ENCODE results near the gene OXLD1.

OXLD1 gene

DNA sequence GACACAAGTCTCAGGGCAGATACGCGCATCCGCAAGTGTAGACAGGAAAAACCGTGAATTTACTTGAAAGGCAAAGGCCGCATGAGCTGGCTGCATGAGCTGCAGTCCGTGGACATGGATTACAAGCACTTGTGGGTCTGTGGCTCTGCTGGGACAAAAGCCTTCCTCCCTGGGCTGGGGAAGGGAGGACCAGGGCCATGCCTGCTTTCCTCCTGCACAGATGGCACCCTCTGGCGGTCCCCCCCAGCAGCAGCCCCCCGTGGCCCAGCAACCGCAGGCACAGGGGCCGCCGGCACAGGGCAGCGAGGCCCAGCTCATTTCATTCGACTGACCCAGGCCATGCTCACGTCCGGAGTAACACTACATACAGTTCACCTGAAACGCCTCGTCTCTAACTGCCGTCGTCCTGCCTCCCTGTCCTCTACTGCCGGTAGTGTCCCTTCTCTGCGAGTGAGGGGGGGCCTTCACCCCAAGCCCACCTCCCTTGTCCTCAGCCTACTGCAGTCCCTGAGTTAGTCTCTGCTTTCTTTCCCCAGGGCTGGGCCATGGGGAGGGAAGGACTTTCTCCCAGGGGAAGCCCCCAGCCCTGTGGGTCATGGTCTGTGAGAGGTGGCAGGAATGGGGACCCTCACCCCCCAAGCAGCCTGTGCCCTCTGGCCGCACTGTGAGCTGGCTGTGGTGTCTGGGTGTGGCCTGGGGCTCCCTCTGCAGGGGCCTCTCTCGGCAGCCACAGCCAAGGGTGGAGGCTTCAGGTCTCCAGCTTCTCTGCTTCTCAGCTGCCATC is 35.1 kb upstream of the OXLD1 start:
- DNase-seq, result peak; percentile 62

DNA sequence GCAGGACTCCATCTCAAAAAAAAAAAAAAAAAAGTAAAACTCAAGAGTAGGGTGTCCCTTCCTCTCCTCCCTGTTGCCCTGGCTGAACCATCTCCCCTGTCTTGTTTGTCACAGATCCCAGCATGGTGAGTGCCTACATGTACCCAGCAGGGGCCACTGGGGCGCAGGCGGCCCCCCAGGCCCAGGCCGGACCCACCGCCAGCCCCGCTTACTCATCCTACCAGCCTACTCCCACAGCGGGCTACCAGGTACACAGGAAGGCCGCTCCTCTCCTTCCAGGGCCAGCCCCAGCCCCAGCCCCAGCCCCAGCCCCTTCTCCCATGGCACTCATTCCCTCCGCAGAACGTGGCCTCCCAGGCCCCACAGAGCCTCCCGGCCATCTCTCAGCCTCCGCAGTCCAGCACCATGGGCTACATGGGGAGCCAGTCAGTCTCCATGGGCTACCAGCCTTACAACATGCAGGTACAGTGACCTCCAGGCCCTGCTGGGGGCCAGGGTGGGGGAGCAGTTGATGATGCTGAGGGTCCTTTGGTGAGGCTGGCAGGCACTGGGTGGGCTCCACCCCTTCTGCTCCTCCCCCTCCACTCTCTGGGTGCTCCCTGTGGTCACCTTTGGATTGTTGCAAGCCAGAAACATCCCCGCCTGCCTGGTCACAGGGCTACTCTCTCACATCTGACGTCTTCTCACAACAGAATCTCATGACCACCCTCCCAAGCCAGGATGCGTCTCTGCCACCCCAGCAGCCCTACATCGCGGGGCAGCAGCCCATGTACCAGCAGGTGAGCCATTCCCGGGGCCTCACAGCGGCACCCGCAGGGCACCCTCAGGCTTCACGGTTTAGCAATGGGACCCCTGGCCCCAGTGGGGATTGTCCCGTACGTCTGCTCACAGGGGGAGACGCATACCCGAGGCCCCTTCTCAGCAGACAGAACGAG is 34.2 kb upstream of the OXLD1 start:
- DNase-seq, result no peak

DNA sequence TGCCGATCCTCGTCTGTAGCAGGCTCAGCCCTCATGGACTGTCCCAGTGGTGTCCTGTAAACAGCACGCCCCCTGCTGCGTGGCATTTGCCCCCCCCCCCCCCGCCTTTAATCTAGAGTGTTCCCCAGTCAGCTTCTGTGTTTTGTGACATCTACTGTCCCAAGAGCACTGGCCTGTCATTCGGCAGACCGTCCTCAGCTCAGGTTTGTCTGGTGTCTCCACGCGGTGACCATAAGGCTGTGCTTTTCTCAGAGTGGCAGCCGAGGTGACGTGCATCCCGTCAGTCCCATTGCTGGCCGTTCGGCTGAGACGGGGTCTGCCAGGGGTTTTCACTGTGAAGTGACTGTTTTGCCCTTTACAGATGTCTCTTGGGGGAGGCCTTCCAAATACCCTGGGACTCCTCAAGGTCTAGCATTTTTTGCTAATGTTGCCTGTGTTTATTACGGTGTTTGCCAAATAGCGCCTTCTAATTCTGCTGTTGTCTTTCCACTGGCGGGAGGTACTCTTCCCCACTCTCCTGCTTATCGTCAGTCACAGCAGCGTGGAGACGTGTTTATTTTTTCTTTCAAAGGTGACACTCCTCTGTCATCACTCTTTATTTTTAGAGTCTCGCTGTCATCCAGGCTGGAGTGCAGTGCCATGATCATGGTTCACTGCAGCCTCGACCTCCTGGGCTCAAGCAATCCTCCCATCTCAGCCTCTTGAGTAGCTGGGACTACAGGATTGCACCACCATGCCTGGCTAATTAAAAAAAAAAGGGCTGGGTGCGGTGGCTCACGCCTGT is 31.0 kb upstream of the OXLD1 start:
- no peak for DNase-seq

DNA sequence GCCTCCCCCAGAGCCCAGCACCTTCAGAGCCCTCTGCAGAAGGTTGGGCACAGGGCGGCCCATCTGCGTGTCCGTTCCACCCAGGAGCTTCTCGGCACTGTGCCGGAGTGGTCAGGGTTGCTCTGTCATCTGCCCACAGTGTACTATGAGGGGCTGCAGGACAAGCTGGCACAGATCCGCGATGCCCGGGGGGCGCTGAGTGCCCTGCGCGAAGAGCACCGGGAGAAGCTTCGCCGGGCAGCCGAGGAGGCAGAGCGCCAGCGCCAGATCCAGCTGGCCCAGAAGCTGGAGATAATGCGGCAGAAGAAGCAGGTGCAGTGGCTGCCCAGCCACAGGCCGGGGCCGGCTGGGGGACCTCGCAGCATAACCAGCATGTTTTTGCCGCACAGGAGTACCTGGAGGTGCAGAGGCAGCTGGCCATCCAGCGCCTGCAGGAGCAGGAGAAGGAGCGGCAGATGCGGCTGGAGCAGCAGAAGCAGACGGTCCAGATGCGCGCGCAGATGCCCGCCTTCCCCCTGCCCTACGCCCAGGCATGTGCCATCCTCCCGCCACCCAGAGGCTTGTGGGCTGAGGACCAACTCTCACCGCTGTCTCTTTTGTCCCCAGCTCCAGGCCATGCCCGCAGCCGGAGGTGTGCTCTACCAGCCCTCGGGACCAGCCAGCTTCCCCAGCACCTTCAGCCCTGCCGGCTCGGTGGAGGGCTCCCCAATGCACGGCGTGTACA is 30.0 kb upstream of the OXLD1 start:
- DNase-seq, result no peak

DNA sequence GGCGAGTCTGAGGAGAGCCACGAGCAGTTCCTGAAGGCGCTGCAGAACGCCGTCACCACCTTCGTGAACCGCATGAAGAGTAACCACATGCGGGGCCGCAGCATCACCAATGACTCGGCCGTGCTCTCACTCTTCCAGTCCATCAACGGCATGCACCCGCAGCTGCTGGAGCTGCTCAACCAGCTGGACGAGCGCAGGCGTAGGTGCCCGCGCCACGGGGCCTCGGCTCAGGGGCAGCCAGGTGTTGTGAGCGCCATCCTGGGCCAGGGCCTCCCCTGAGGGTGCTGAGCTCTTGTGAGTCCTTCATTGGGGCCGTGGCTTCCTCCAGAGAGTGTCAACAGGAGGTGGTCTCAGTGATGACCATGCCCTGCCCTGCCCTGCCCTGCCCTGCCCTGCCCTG is 29.4 kb upstream of the OXLD1 start:
- no peak for DNase-seq

DNA sequence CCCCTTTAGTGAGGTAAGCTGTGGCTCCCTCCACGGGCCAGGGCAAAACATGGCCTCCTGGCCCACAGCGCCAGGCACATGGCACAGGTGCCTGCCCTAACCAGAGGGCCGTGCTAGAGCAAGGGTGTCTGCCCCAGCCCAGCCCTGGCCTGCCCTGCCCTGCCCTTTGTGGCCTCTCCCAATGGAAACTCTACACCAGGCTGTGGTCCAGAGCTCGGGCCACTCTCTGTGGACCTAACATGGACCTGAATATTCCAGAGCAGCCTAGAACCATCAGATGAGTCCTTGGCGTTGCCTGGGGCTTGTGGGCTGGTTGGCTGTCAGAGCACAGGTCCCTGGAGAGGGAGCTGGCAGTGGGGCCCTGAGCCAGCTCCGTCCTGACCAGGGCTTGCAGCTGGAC is 28.8 kb upstream of the OXLD1 start:
- DNase-seq, result no peak

DNA sequence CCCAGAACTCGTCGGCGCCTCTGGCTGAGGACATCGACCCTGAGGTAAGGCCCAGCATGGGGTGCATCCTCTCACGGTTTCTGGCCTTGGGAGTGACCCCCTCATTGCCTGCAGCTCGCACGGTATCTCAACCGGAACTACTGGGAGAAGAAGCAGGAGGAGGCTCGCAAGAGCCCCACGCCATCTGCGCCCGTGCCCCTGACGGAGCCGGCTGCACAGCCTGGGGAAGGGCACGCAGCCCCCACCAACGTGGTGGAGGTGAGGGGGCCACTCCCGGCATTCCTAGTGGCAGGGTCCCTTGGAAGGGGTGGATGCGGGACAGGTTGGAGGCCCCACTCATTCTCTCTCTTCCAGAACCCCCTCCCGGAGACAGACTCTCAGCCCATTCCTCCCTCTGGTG is 28.4 kb upstream of the OXLD1 start:
- DNase-seq, result no peak

DNA sequence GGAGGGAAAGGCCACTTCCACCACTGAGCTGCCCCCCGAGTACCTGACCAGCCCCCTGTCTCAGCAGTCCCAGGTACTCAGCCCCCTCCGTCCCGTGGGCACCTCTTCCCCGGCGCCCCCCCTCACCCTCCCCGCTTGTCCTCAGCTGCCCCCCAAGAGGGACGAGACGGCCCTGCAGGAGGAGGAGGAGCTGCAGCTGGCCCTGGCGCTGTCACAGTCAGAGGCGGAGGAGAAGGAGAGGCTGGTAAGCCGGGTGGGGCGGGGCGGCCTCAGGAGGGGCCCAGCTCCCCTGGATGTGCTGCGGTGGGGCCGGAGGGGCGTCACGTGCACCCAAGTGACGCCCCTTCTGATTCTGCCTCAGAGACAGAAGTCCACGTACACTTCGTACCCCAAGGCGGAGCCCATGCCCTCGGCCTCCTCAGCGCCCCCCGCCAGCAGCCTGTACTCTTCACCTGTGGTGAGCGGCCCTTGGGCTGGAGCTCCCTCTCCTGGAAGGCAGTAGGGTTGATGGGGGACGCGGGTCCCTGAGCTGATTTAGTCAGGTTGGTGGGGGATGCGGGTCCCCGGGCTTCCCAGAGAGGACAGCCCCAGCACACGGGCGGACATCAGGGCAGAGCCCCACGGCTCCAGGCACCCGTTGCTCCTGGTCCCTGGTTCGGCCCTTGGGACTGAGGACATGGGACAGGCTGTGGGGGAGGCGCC is 27.3 kb upstream of the OXLD1 start:
- no peak for DNase-seq

DNA sequence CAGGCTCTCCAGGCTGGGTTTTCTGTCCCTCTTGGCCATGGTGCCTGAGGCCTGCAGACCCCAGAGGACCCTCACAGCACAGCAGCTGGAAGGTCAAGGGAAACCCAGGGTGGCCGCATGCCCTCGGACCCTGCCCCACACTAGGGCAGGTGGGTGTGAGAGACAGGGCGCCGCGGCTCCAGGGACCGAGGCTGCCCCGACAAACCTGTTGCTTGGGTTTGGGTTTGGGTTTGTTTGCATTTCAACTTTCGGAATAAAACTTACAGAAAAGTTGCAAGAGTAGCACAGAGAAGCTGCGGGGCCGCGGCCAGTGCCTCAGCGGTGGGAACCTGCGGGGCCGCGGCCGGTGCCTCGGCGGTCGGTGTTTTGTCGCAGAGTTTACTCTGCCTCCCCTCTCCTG is 25.2 kb upstream of the OXLD1 start:
- DNase-seq, result no peak

DNA sequence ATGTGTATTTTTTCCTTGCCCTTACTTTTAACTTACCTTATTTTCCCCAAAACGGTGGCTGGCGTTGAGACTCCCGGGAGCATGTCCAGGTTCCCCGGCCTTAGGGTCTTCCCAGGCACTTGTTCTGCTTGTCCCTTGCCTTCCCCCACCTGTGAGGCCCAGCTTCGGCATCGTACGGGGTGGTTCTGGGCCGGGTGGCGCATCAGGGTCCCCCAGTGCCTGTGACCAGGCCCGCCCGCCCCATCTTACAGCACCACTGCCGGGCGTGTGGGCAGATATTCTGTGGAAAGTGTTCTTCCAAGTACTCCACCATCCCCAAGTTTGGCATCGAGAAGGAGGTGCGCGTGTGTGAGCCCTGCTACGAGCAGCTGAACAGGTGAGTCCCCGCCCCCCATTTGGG is 24.8 kb upstream of the OXLD1 start:
- no peak for DNase-seq

DNA sequence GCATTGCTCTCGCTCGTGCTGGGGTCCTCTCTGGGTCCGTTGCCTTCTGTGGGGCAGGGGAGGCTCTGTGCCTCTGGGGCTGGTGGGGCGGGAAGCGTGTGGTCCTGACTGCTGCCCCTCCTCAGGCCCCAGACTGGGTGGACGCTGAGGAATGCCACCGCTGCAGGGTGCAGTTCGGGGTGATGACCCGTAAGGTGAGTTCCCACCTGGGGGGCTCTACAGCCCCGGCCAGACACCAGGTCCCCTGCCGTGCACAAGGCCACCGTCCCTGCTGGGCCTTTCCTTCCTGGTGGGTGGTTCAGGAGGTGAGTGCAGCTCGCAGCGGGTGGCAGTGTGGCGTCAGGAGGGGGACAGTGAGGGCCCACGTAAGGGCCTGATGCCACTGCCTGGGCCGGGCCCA is 24.1 kb upstream of the OXLD1 start:
- no peak for DNase-seq

DNA sequence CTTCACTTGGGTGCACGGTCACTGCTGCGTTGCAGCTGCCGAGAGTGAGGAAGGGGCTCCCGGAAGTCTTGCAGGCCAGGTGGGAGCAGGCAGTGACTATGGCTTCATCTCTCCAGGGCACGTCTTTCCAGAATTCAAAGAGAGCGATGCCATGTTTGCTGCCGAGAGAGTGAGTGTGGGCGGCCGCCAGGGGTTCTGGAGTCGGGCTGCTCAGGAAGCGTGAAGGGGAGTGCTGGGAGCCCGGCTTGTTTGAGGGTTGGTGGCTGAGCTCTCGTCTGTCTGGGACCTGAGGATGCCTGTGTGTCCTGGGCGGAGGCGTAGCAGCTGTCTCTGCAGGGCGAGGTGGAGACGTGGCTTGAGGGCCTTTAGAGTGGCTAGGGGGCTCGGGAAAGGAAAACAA is 23.7 kb upstream of the OXLD1 start:
- no peak for DNase-seq

DNA sequence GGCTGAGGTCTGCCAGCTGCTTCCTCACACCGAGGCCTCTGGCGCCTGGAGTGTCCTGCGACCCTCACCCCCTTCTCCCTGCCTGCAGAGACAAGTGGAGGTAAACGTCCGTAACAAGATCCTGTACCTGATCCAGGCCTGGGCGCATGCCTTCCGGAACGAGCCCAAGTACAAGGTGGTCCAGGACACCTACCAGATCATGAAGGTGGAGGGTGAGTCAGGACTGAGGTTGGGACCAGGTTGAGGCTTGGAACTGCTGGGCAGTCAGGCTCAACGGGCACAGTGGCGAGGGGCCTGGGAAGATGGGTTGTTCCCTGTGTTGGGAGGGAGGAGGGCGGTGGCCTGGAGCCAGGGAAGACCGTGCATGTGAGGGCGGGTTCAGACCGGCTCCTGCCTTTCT is 22.2 kb upstream of the OXLD1 start:
- no peak for DNase-seq

DNA sequence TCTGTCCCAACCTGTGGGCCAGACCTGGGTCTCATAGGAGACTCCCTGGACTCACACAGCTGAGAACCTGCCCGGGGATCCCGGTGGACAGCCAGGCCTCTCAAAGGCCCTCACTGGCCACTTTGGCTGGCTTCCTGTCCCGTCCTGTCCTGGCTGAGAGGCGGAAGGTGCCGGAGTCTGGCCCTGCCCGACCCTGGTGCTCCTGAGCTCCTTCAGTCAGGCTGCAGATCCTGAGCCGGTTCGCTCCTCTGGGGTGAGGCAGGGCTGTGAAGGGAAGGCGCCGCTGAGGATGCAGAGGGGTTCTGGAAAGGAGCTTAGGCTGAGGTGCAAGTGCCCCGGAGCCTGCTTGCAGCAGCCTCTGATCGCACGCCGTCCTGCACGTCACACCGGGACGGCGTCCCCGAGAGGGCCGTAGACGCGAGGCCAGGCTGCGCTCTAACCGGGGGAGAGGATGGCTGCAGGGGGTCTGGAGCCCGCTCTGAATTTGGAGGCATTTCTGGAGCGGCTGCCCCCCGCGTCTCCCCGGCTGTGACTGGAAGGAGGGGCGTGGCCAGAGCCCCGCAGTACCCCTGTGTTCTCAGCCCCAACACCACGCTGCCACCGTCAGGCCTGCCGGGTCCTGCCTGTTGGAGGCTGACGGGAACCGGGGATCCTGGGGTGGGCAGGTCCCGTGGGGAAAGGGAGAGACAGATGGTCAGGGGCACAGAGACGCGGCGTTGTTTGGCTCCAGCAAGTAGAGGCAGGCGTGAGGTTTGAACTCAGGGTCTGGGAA is 21.6 kb upstream of the OXLD1 start:
- no peak for DNase-seq

DNA sequence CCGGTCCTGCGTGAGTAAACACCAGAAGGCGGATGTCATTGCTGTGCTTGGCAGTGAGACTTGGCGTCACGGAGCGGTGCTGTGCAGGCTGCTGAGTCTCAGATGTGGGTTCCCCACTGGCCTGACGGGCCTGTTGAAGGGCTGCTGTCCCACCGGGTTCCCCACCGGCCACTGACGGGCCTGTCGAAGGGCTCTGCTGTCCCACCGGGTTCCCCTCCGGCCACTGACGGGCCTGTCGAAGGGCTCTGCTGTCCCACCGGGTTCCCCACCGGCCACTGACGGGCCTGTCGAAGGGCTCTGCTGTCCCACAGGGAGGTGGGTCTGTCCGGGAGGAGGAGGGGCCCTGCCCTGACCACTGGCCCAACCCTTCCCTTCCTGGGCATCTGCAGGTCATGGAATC is 20.2 kb upstream of the OXLD1 start:
- no peak for DNase-seq

DNA sequence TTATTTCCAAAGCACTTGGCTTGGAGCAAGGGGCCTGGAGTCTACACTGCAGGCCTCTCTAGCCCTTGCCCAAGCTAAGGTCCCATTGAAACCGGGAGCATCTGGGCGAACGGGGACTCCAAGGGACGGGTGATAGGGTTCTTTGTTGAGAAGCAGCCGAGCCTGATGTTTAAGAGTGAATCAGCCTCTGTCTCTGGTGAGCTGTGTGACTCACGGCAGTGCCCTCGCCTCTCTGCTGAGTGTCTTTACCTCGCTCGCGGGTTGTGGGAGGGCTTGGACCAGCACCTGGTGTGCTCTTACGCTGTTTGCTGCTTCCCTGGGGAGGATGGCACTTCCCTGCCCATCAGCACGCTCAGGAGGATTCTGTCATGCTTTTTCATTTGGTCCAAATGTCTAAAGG is 18.7 kb upstream of the OXLD1 start:
- DNase-seq, result peak; percentile 77

DNA sequence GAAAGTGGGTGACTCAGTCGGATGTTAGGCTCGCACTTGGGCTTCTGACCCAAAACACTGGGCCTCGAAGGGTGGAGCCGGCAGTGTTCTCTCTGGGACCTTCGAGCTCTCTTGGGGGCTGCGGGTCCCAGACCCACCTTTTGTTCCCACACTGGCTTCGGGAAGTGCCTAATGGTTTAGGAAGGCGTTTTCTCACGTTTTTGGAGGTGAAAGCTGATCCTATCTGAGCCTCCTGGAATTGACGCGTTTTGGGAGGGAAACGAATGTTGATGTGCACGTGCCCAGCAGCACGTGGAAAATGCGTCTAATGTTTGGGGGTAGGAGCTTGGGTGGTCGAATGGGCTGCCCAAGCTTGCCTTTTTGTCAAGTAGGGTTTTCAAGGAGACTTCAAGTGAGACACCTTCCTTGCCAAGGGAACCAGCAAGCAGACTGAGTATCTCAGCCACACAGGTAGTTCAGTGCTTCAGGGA is 18.1 kb upstream of the OXLD1 start:
- DNase-seq, result no peak

DNA sequence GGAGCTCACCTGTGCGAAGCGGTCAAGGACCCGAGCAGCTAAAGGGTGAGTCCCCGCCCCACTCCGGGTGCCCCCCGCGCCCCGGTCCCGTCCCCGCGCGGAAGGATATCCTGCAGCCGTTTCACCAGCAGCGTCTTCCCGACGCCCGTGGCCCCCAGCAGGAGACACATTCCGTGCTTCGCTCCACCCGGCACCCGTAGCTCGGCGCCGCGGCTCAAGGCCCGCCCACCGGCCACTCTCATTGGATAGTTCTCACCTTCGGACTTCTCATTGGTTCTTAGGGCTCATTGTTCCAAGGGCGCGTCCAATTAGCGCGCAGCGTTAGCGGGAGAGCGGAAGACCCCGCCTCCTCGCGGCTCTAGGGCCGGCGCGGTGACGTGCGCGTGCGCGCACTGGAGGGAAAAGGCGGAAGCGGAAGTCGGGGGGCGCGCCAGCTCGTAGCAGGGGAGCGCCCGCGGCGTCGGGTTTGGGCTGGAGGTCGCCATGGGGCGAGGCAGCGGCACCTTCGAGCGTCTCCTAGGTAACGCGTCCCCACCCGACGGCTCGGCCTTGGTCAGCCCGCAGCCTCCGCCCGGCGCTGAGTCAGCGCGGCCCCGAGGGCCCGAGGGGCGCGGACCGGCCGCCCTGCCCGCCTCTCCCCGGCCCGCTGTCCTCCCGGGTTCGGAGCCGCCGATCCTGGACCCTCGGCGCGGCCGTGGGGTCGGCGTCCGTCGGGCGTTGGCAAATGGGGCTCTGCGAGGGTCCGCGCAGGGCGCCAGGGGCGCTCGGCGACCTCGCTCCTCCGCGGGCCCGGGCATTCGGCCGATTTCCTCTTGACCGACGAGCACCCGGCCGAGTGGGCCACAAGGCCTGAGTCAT is 17.4 kb upstream of the OXLD1 start, which contains the start of the genes ARL16 and HGS:
TSS of gene ARL16 (minus strand) at position 214 of the 858 bp plus-strand sequence. CDS start at position 170, 44 bp downstream.
TSS of gene HGS (plus strand) at position 428 of the 858 bp plus-strand sequence. CDS start at position 484, 56 bp downstream.
- peak; percentile 98 for DNase-seq

DNA sequence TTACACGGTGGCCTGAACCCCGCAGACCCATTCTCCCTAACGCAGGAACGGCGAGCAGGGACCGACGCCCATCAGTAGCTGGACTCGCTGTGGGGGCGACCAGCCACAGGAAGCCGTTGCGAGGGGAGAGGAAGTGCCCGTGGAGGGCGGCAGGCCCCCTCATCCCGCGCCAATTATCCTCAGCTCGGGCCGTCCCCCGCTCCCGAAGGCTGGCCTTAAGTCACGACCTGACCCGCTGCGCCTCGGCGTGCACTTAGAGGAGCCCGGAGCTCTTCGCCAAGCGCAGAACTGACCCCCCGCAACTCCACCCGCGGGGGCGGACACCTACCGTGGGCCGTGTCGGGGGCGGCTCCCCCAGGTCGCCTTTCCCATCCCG is 16.8 kb upstream of the OXLD1 start:
- no peak for DNase-seq

All from activated CD8-positive, alpha-beta memory T cell treated with anti-CD3 and anti-CD28 coated beads, Interleukin-2, amount 50 U/mL, for 48 hours (primary cell).